Activated T-cell treated with anti-CD3 and anti-CD28 coated beads, Interleukin-2, amount 50 U/mL, for 48 hours (primary cell): Measurements from ENCODE around the gene RUFY3.
"Not testable (repeated sequence)": the region's sequence is repeated elsewhere in the genome, so short reads cannot be mapped to it uniquely, and the experiment has no call there.

ENCODE experiments used
- DNase-seq, 2 experiments: peaks; one replicate each; pipeline ENCODE4 v3.0.0-alpha.2; 2020

Gene RUFY3

GRCh38 chr4:70706044-70706461, 15.7 kb upstream of the RUFY3 start:
- no peak for DNase-seq

GRCh38 chr4:70706516-70706915, 15.2 kb upstream of the RUFY3 start:
- DNase-seq = no peak

GRCh38 chr4:70709611-70710205, 12.1 kb upstream of the RUFY3 start:
- no peak for DNase-seq

GRCh38 chr4:70711599-70711998, 10.2 kb upstream of the RUFY3 start:
- no peak for DNase-seq

GRCh38 chr4:70712150-70712549, 9.6 kb upstream of the RUFY3 start:
- DNase-seq = no peak

GRCh38 chr4:70712604-70713452, 8.9 kb upstream of the RUFY3 start:
- DNase-seq = no peak

GRCh38 chr4:70713453-70714078, 8.2 kb upstream of the RUFY3 start:
- no peak for DNase-seq

GRCh38 chr4:70714079-70714887, 7.5 kb upstream of the RUFY3 start:
- no peak for DNase-seq

GRCh38 chr4:70715097-70715496, 6.7 kb upstream of the RUFY3 start:
- no peak for DNase-seq

GRCh38 chr4:70718811-70719604, 2.8 kb upstream of the RUFY3 start:
- DNase-seq = no peak

- DNase-seq = peak in 1 of 2 experiments; percentile 35
Observed at GRCh38 chr4:70722199-70722791, 531 bp downstream of the RUFY3 start.

GRCh38 chr4:70724463-70724862, 2.7 kb downstream of the RUFY3 start:
- no peak for DNase-seq

- DNase-seq = no peak
Observed at GRCh38 chr4:70725633-70726032, 3.9 kb downstream of the RUFY3 start.

GRCh38 chr4:70726515-70726914, 4.8 kb downstream of the RUFY3 start:
- DNase-seq = not testable (repeated sequence)

- DNase-seq = no peak
Observed at GRCh38 chr4:70728091-70728490, 6.3 kb downstream of the RUFY3 start.

GRCh38 chr4:70732878-70733277, 11.1 kb downstream of the RUFY3 start:
- DNase-seq = not testable (repeated sequence)

GRCh38 chr4:70734168-70734954, 12.6 kb downstream of the RUFY3 start:
- DNase-seq = no peak

- no peak for DNase-seq
Observed at GRCh38 chr4:70734971-70735370, 13.2 kb downstream of the RUFY3 start.

- DNase-seq = peak; percentile 33 to 45
Observed at GRCh38 chr4:70735915-70736314, 14.2 kb downstream of the RUFY3 start.

- DNase-seq = no peak
Observed at GRCh38 chr4:70737006-70737405, 15.2 kb downstream of the RUFY3 start.

GRCh38 chr4:70737409-70737808, 15.6 kb downstream of the RUFY3 start:
- DNase-seq = no peak
